ENCODE measurements around the gene LSMEM2.

LSMEM2 gene

GRCh38 chr3:50266017-50266416 lies 12.9 kb upstream of the LSMEM2 start:
- TF ChIP-seq CTCF (IDR thresholded peaks at IDR 0.05), result no peak
- H3K9me3 ChIP-seq, result no peaks in the 10 kb centered on the region
- no peak overlapping the region for H3K4me3 ChIP-seq (ENCODE audit: low read depth in 1 of 2, low read length in 1 of 2)
- H3K4me1 ChIP-seq (ENCODE audit: control insufficient read depth in 1 of 2, insufficient read depth in 1 of 2, low read depth in 1 of 2, low read length in 1 of 2), result peaks cover under 1 to 1% of the 10 kb centered on the region in 2 experiments
- peaks cover 49% of the 10 kb centered on the region for H3K27me3 ChIP-seq
- peaks cover 18% of the 10 kb centered on the region for H3K36me3 ChIP-seq
- H3K27ac ChIP-seq, result no peak overlapping the region

GRCh38 chr3:50266836-50267235 lies 12.1 kb upstream of the LSMEM2 start:
- H3K27me3 ChIP-seq, result peaks cover 49% of the 10 kb centered on the region
- no peaks in the 10 kb centered on the region for H3K4me1 ChIP-seq (ENCODE audit: control insufficient read depth in 1 of 2, insufficient read depth in 1 of 2, low read depth in 1 of 2, low read length in 1 of 2)
- H3K36me3 ChIP-seq, result peaks cover 13% of the 10 kb centered on the region
- H3K9me3 ChIP-seq, result no peaks in the 10 kb centered on the region
- H3K27ac ChIP-seq, result no peak overlapping the region
- no peak overlapping the region for H3K4me3 ChIP-seq (ENCODE audit: low read depth in 1 of 2, low read length in 1 of 2)
- no peak for TF ChIP-seq CTCF (IDR thresholded peaks at IDR 0.05)

GRCh38 chr3:50267280-50267913 lies 11.5 kb upstream of the LSMEM2 start:
- Histone ChIP-seq H3K4me3 (ENCODE audit: low read depth in 1 of 2, low read length in 1 of 2) (no peak overlapping the region), H3K4me1 (ENCODE audit: control insufficient read depth in 1 of 2, insufficient read depth in 1 of 2, low read depth in 1 of 2, low read length in 1 of 2) (no peaks in the 10 kb centered on the region), H3K27ac (no peak overlapping the region), H3K36me3 (peaks cover 7% of the 10 kb centered on the region), H3K9me3 (no peaks in the 10 kb centered on the region), H3K27me3 (peaks cover 49% of the 10 kb centered on the region)
- TF ChIP-seq CTCF (IDR thresholded peaks at IDR 0.05), result no peak

GRCh38 chr3:50268276-50268675 lies 10.6 kb upstream of the LSMEM2 start:
- H3K4me3 ChIP-seq (ENCODE audit: low read depth in 1 of 2, low read length in 1 of 2), result no peak overlapping the region
- no peak for TF ChIP-seq CTCF (IDR thresholded peaks at IDR 0.05)
- H3K36me3 ChIP-seq, result no peaks in the 10 kb centered on the region
- H3K9me3 ChIP-seq, result no peaks in the 10 kb centered on the region
- no peak overlapping the region for H3K27ac ChIP-seq
- peaks cover 7 to 8% of the 10 kb centered on the region in 2 experiments for H3K4me1 ChIP-seq (ENCODE audit: control insufficient read depth in 1 of 2, insufficient read depth in 1 of 2, low read depth in 1 of 2, low read length in 1 of 2)
- peaks cover 50% of the 10 kb centered on the region for H3K27me3 ChIP-seq

- H3K4me1 ChIP-seq (ENCODE audit: control insufficient read depth in 1 of 2, insufficient read depth in 1 of 2, low read depth in 1 of 2, low read length in 1 of 2), result peaks cover 13 to 14% of the 10 kb centered on the region in 2 experiments
- TF ChIP-seq CTCF (IDR thresholded peaks at IDR 0.05), result no peak
- H3K27ac ChIP-seq, result no peak within 1 kb of the TSS
- H3K9me3 ChIP-seq, result no peaks in the 10 kb centered on the region
- H3K36me3 ChIP-seq, result no peaks in the 10 kb centered on the region
- H3K4me3 ChIP-seq (ENCODE audit: low read depth in 1 of 2, low read length in 1 of 2), result no peak within 1 kb of the TSS
- H3K27me3 ChIP-seq, result peaks cover 56% of the 10 kb centered on the region
Observed at GRCh38 chr3:50268703-50269451, 10.0 kb upstream of the LSMEM2 start, which contains the start of gene SEMA3B. Gene SEMA3B (plus strand): TSS chr3:50269147. CDS start chr3:50269241, 94 bp downstream.

Measured in neutrophil (primary cell).